Measurements from ENCODE around the gene RPP30. TPM values are rescaled to one million over a fixed set of nuclear protein-coding genes. Genes with fewer than 3 reads are reported as not detected.
A peak's percentile ranks its signal among the peaks of the same experiment; 100 is the strongest.

The RPP30 gene
- total RNA-seq, result 36.7 TPM
- long read RNA-seq, partial matches to known transcripts, result 0 of 8 reads
- long read RNA-seq, other reads (novel, unspliced or antisense), result 4 of 8 reads

DNA sequence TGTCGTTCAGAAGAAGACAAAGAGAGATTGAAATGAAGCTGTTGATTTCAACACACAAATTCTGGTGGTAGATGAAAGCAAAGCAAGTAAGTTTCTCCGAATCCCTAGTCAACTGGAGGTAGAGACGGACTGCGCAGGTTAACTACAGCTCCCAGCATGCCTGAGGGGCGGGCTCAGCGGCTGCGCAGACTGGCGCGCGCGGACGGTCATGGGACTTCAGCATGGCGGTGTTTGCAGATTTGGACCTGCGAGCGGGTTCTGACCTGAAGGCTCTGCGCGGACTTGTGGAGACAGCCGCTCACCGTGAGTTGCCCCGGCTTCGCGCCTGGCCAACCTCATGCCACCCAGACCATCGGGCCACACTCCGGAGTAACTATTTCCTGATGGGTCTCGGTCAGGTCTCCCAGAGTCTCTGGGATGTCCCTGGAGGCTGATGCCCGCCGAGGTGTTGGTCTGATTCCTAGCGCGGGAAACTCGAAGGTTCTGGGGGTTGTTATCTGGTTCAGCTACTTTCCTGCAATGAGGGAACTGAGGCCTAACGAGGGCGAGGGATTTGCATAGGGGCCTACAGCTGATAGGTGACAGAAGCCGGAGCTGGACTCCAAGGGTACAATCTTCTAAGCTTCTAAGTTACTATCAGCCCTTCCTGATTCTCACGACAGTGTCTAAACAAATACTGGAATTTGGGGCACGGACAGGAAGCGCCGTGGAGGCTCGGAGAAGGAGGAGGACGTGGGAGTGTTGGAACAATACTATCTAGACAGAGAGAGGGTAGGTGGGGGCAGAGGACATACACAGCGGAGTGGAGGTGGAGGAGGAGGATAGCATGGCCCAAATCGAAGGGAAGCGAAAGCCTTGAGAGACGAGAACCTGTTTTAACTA is at the start of gene RPP30:
Gene RPP30, plus strand, starts transcription at position 209 of the 882 bp plus-strand sequence. Its CDS starts 13 bp downstream, at position 222.
- DNase-seq (ENCODE audit: missing footprints) (peak; percentile 91), ATAC-seq (peak; percentile 99)
- intact Hi-C loops (cut with DNase I), result no loop called here

DNA sequence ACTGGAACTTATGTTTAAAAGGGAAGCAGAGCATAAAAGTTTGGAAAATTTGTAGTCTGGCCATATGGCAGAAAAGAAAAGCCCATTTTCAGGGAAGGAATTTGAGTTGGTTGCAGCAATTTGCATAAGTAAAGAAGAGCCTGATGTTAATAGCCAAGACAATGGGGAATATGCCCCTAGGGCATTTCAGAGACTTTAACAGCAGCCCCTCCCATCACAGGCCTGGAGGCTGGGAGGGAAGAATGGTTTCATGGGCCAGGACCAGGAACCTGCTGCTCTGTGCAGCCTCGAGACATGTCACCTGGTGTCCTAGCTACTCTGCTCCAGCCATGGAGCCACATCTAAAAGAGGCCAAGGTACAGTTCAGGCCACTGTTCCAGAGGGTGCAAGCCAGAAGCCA is 49.3 kb upstream of the RPP30 start:
- intact Hi-C loops (cut with DNase I), result no loop called here
- ATAC-seq (no peak), DNase-seq (ENCODE audit: missing footprints) (no peak)

DNA sequence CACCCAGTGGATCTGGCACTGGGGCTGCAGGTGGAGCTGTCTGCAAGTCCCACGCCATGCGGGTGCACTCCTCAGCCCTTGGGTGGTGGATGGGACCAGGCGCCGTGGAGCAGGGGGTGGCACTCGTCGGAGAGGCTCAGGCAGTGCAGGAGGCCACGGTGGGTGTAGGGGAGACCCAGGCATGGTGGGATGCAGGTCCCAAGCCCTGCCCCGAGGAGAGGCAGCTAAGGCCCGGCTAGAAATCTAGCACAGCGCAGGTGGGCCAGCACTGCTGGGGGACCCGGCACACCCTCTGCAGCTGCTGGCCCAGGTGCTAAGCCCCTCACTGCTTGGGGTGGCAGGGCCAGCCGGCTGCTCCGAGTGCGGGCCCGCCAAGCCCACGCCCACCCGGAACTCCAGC is 39.7 kb upstream of the RPP30 start:
- DNase-seq (ENCODE audit: missing footprints), result no peak
- intact Hi-C loops (cut with DNase I), result no loop called here
- ATAC-seq, result no peak

DNA sequence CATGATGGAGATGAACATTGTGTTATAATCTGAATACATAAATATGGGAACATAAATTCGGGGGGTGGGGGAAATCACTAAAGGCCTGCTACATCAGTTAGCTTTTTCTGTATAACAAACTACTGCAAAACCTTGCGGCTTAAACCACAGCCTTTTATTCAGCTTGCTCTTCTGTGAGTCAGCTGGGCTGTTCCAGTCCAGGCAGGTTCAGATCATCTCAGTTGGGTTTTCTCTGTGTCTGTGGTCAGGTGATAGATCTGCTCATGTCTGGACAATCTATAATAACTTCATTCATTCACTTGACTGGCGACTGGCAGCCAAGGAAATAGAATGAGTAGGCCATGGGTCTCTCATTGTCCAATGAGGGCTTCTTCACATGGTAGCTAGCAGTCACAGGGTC is 37.4 kb upstream of the RPP30 start:
- intact Hi-C loops (cut with DNase I), result no loop called here
- ATAC-seq (no peak), DNase-seq (ENCODE audit: missing footprints) (no peak)

DNA sequence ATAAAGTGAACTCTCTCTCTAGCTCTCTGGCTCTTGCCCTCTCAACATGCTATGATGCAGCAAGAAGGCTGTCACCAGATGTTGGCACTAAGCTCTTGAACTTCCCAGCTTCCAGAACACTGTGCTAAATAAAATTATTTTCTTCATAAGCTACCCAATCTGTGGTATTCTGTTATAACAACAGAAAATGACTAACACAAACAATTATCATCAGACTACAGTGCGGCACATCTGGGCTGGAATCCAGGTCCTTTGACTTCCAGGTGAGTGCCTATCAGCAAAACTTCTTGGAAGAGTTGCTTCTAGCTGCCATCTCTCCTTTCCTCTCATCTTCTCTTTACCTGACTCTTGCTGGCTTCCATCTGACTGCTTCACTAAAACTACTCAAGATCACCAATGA is 34.3 kb upstream of the RPP30 start:
- DNase-seq (ENCODE audit: missing footprints) (no peak), ATAC-seq (no peak)
- intact Hi-C loops (cut with DNase I), result no loop called here

DNA sequence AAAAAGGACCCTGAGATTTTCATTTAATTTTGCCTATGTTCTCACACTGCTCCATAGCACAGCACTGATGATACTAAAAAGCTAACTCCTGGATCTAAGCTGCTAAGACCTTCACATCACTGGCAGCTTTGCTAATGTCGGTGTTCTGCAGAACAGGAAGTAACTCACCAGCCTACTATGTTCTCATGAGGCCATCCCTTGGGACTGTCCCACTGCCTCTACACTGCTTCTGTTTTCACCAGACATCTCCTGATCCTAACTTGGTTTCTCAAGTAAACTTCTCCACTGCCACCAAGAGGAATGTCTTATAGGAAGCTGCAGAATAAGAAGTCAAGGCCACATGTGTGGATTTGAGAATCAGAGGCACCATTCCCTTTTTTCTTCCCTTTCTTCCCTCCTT is 29.0 kb upstream of the RPP30 start:
- ATAC-seq (no peak), DNase-seq (ENCODE audit: missing footprints) (no peak)
- intact Hi-C loops (cut with DNase I), result no loop called here

DNA sequence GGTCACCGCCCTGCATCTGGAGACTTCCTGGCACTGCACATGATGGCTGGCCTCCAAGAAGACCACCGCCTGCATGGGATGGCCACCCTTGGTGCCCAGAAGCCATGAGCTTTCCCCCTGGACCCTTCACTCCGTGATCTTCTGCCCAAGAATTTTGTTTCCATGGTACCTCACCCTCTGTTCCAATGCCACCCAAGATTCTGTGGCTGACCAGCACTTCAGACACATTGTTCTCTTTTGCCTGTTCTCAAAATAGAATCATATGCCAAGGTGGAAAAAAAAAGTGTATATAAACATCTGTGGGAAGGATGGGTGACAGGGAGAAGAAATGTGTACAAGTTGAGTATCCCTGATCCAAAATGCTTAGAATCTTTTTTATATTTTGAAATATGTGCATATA is 26.0 kb upstream of the RPP30 start:
- ATAC-seq (no peak), DNase-seq (ENCODE audit: missing footprints) (no peak)
- intact Hi-C loops (cut with DNase I), result no loop called here

DNA sequence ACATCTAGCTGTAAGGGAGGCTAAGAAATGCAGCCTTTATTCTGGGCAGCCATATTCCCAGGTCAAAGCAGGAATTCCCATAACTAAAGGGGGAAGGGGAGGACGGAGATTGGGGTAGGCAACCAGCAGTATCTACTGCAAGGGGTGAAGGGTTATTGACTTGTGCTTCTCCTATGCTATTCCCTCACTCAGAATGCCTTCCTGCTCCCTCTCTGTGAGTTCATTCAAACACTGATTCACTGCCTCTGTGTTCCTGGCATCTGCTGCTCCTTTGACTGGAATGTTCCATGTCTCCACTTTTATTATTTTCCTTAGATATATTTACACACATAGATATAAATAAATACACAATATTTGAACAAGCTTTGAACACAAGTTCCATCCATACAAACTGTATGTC is 25.0 kb upstream of the RPP30 start:
- intact Hi-C loops (cut with DNase I), result no loop called here
- ATAC-seq, result no peak
- no peak for DNase-seq (ENCODE audit: missing footprints)

DNA sequence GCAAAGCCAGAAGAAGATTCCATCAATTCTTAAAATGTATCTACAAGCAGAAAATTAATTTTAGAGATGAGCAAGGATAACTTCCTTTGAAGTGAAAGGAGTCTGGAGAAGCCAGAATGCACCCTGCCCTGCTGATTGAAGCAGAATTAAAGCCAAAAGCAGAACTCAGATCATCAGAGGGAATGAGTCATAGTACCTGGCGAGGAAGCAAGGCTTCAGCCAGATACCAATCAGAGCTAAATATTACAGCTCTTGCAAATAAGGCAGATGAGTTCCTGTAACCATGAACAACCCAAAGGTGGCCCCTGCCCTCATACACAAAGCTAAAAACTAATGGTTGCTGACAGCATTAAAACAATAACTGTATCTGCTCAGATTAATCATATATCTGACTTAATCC is 24.3 kb upstream of the RPP30 start:
- ATAC-seq (no peak), DNase-seq (ENCODE audit: missing footprints) (no peak)
- intact Hi-C loops (cut with DNase I), result no loop called here

DNA sequence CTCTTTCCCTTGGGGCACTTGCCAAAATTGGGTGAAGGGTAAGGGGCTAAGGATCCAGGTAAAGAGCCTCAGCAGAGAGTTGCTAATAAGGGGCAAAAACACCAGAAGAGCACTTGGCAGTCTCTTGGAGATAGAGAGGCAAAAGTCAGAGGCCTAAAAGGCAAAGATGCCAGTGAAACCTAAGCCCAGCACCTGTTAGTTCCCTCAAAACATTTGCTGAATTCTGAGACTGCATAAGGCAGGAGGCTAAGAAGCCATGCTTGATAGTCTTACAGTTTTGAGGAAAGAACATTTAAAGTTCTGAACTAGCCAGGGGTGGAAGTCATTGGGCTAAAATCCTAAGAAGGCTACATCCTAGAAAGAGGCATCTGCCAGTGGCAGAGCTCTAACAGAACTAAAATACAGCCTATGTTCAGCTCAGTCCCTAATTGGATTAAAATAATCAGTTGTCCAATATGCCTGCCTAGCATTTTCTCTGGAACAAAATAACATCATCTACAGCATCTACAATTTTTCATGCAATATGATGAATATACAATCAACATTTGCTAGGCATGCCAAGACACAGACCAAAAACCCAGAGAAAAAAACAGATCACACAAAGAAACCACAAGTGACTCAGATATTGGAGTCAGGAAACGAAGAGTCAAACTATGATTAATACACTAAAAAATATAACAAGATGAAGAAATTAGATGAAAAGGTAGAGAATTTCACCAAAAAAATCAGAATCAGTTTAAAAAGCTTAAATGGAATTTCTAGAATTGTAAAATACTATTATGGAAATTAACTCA is 21.6 kb upstream of the RPP30 start:
- intact Hi-C loops (cut with DNase I), result no loop called here
- no peak for ATAC-seq
- DNase-seq (ENCODE audit: missing footprints), result no peak

DNA sequence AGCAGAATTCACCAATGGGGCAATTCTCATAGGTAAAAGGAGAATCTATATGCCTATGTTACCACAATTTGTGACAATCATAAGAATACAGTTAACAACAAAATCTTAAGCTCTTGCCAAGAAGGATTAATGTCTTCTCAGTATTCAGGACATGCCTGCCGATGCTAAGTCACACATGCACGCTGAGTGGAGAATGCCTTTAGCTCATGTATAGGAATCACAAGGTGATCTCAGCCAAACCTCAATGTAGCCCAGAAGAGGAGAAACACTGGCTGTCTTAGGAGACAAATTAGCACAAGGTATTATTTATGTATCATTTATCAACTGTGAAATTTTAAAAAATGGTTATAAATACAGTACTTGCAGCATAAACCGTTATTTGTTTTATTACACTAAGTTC is 16.6 kb upstream of the RPP30 start:
- ATAC-seq, result no peak
- intact Hi-C loops (cut with DNase I), result no loop called here

DNA sequence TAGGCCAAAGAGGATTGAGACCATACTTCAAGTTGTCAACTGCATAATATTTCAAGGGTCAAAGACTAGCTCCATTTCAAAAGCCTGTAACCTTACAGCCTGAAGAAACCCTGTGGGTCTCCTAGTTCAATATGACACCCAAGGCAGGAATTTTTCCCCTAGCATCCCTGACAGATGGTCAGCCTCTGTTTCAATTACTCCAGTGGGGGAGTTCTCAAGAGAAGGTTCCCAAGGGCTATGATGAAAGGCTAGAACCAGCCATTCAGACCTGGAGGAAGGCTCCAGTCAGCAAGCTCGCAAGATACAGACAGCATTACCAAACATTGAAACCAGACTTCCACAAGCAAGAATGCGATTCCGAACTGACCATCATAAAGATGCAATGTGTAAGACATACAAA is 15.5 kb upstream of the RPP30 start:
- intact Hi-C loops (cut with DNase I), result no loop called here
- no peak for DNase-seq (ENCODE audit: missing footprints)
- ATAC-seq, result no peak

More for the DNA sequence above, 16.6 kb upstream of the RPP30 start:
- no peak for DNase-seq (ENCODE audit: missing footprints)

DNA sequence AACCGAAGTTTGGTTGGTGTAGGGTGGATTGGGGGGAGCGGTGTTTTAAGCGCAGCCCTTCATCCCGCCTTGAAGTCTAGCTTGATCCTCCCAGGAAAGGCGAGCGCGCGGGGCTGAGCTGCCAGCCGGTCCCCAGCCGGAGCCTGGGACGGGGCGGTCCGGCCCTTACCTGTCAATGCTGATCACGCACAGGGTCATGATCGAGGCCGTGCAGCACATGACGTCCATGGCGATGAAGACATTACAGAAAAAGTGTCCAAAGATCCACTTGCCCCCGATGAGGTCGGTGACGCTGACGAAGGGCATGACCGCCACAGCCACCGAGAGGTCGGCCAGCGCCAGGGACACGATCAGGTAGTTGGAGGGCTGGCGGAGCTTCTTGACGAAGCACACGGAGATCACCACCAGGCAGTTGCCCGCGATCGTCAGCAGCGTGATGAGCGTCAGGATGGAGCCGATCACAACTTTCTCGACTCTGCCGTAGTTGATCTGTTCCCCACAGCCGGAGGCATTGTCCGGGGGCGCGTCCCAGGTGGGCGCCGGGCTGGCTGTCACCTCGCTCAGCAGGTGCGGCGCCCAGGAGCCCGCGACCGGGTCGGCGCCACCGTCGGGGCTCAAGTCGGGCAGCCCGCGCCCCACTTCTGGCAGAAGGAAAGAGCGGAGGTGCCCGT is 14.7 kb upstream of the RPP30 start:
- DNase-seq (ENCODE audit: missing footprints), result no peak
- intact Hi-C loops (cut with DNase I), result no loop called here
- ATAC-seq, result no peak

DNA sequence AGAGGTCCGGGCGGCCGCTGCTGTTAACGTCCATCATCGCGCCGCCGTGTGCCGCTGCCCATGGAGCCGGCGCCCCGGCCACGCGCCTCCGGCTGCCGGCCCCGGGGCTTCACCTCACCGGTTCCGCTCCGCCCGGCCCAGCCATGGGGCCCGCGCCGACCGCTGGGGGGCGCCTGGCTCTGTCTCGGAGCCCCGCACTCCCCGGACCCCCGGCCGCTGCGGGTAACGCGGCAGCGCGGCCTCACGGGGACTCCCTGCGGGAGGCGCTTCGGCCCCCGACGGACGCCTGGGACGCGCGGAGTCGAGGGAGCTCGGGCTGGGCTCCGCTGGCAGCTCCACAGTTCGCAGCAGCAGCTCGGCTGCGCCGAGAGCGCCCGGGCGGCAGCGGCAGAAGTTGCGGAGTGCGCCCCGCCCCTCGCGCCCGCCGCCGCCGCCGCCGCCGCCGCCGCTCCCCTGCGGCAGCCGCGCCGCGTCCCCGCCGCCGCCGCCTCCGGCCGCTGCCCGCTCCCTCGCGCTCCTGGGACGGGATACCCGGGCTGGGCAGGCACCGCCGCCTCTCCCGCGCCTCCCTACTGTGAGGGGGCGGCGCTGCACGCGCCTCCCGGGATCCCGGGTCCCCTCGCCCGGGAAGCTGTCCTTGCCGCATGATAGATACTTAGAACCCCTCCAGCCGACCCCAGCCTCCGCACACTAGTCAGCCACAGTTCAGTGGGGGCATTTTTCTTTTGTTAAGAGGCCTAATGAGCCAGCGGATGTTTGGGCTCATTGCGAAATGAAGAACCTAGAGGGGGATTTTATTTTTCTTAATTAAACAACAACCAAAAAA is 13.9 kb upstream of the RPP30 start, which contains the start of gene HTR7:
Gene HTR7, minus strand, starts transcription at position 405 of the 826 bp plus-strand sequence. Its CDS starts 368 bp downstream, at position 37.
- ATAC-seq, result peak; percentile 92
- intact Hi-C loops (cut with DNase I), result loop anchor here (2.0 kb wide), 1 partner anchor 1065 kb away; no protein-coding TSS in a partner anchor
- peak; percentile 79 for DNase-seq (ENCODE audit: missing footprints)

DNA sequence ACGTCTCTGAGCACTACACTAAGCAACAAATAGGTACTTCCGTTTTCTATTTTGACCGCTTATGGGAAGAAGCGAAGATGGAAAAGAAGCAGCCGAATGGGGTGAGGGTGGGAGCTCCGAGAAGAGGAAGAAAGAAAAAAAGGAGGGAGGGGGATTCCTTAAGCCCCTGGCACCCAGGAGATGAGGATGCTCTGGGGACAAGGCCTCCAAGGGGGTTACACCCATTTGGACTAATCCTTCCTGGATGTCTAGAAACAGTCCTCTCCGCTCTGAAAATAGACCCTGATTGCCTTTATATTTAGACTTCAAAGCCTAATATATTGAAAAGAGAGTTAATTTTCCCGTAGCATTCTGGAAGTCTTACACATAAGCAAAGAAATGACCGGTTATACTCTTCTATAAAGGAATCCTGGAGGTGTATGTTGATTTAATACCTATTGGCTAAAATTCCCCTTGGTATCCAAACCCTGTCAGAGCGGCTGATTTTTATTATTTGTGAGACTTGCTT is 13.3 kb upstream of the RPP30 start:
- ATAC-seq, result no peak
- DNase-seq (ENCODE audit: missing footprints), result no peak
- intact Hi-C loops (cut with DNase I), result loop anchor here (2.0 kb wide), 1 partner anchor 1066 kb away; no protein-coding TSS in a partner anchor

DNA sequence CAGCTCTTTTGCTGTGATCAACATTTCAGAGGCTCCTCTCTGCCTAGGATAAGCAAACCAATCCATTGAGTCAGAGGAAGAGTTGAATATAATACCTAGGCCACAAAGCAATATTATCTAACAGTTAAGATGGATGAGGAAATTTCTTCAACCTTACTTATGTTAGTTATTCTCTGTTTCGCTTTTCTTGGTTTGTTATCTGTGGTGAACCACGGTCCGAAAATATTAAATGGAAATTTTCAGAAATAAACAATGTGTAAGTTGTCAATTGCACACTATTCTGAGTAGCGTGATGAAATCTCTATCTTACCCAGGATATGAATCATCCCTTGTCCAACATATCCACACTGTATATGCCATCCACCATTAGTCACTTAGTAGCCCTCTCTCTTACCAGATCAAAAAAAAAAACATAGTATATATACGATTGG is 12.4 kb upstream of the RPP30 start:
- no peak for DNase-seq (ENCODE audit: missing footprints)
- intact Hi-C loops (cut with DNase I), result loop anchor here (2.0 kb wide), 1 partner anchor 1067 kb away; no protein-coding TSS in a partner anchor
- no peak for ATAC-seq

DNA sequence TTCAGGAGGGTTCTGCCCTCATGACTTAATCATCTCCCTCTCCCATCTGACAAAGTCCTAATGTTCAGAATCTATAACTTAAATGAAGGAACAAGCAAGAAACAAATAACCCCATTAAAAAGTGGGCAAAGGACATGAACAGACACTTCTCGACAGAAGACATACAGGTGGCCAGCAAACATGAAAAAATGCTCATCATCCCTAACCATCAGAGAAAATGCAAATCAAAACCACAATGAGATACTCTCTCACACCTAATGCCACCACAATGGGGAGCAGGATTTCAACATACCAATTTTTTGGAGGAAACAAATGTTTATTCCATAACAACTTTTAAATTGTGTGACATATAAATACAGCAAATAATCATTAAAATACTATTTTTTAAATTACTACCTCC is 11.0 kb upstream of the RPP30 start:
- intact Hi-C loops (cut with DNase I), result loop anchor here (5.0 kb wide), 1 partner anchor 108 kb away; no protein-coding TSS in a partner anchor
- DNase-seq (ENCODE audit: missing footprints), result no peak
- no peak for ATAC-seq

Measured in Right ventricle myocardium inferior (tissue), 1 donor.